HCT116 (cell line): ENCODE measurements around the gene WFDC12. TPM values are rescaled to one million over a fixed set of nuclear protein-coding genes. Genes with fewer than 3 reads are reported as not detected.

ENCODE experiments used
- ATAC-seq: fragments of 200-7000 bp; cut with Tn5 transposase; 2 replicates; pipeline ENCODE4 v1.9.1; 2020; ENCODE audit warnings: mild to moderate bottlenecking, moderate library complexity
- BruUV-seq: library from RNA; stranded (reverse); fragments of 400-500 nt; replicated peaks from 2 replicates; lab custom pipeline; 2021; lab: Mats Ljungman, UMichigan
- CTCF ChIA-PET: fragments of 300-600 bp; sonication (Branson Sonifier 250); formaldehyde crosslinking; loops from one replicate; lab custom pipeline; 2021; ENCODE audit warnings: antibody characterized with exemption; lab: Charles Lee
- POLR2A ChIA-PET: fragments of 300-600, 350-600 bp; sonication (Branson Sonifier 250); formaldehyde crosslinking; loops from one replicate; lab custom pipeline; 2021; ENCODE audit warnings: antibody characterized with exemption; lab: Charles Lee
- RAD21 ChIA-PET, 2 experiments: fragments of 300-600 bp; sonication (Branson Sonifier 250); formaldehyde crosslinking; loops; one replicate each; lab custom pipeline; 2023; ENCODE audit warnings: low total read pairs in 2 of 2; ENCODE audit not compliant: uncharacterized antibody in 2 of 2, unreplicated experiment in 2 of 2, low non-redundant PET in 1 of 2; lab: Charles Lee
- DNase-seq: peaks from one replicate; pipeline ENCODE4 v3.0.0-alpha.2; 2010; ENCODE audit warnings: low read depth, low spot score
- H2AFZ ChIP-seq: fragments of 200-600 bp; shearing (Covaris generic), sonication (generic); 2 replicates; pipeline ENCODE4 v1.6.1; 2017; ENCODE audit warnings: low read depth, mixed run types, mixed read lengths, antibody characterized with exemption, low read length; ENCODE audit not compliant: poor library complexity, severe bottlenecking
- H3K27ac ChIP-seq: 2 replicates; pipeline ENCODE4 v1.5.1; 2012; ENCODE audit warnings: low read depth, low read length
- H3K27me3 ChIP-seq: fragments of 200-600 bp; sonication (generic); 2 replicates; pipeline ENCODE4 v1.6.1; 2016; ENCODE audit warnings: mixed run types, low read length, mixed read lengths; ENCODE audit not compliant: insufficient read depth
- H3K36me3 ChIP-seq, 2 experiments: fragments of 200-500 bp in 1 of 2; fragments of 200-600 bp in 1 of 2; sonication (Bioruptor generic) in 1 of 2; sonication (generic) in 1 of 2; 2 replicates each; pipeline versions ENCODE4 v1.5.1 to v1.6.1; 2014 to 2016; ENCODE audit warnings: low read length in 2 of 2, inconsistent platforms in 1 of 2, mixed read lengths in 1 of 2, mixed run types in 1 of 2; ENCODE audit not compliant: insufficient read depth in 2 of 2, control insufficient read depth in 1 of 2
- H3K4me1 ChIP-seq, 2 experiments: fragments of 200-600 bp in 1 of 2; sonication (generic) in 1 of 2; 2 replicates each; pipeline versions ENCODE4 v1.5.1 to v1.6.1; 2012 to 2017; ENCODE audit warnings: low read length in 2 of 2, inconsistent platforms in 1 of 2, mild to moderate bottlenecking in 1 of 2, mixed read lengths in 1 of 2, mixed run types in 1 of 2, moderate library complexity in 1 of 2; ENCODE audit not compliant: insufficient read depth in 2 of 2, control insufficient read depth in 1 of 2
- H3K4me2 ChIP-seq: fragments of 200-600 bp; sonication (generic); 2 replicates; pipeline ENCODE4 v1.6.1; 2017; ENCODE audit warnings: mixed run types, low read length, mixed read lengths
- H3K4me3 ChIP-seq, 2 experiments: fragments of 200-600 bp in 1 of 2; sonication (generic) in 1 of 2; replicated peaks in 1 of 2; 2 replicates each; pipeline ENCODE4 v1.5.1; 2011 to 2016; ENCODE audit warnings: low read length in 2 of 2, control low read depth in 1 of 2, low read depth in 1 of 2, mild to moderate bottlenecking in 1 of 2, mixed read lengths in 1 of 2, mixed run types in 1 of 2
- H3K79me2 ChIP-seq: fragments of 200-600 bp; sonication (generic); 2 replicates; pipeline ENCODE4 v1.6.1; 2017; ENCODE audit warnings: mild to moderate bottlenecking, mixed run types, low read length, moderate library complexity, mixed read lengths; ENCODE audit not compliant: insufficient read depth
- H3K9ac ChIP-seq: fragments of 200-600 bp; sonication (generic); 2 replicates; pipeline ENCODE4 v1.6.1; 2016; ENCODE audit warnings: low read length, mixed read lengths
- H3K9me2 ChIP-seq: fragments of 200-600 bp; sonication (generic), shearing (Covaris generic); 2 replicates; pipeline ENCODE4 v1.6.1; 2017; ENCODE audit warnings: mixed run types, mild to moderate bottlenecking, moderate library complexity; ENCODE audit not compliant: insufficient read depth
- H3K9me3 ChIP-seq, 2 experiments: fragments of 200-500 bp in 1 of 2; fragments of 200-600 bp in 1 of 2; sonication (Bioruptor generic) in 1 of 2; sonication (generic) in 1 of 2; 2 replicates each; pipeline ENCODE4 v1.6.1; 2014 to 2017; ENCODE audit warnings: low read length in 2 of 2, mixed read lengths in 2 of 2, inconsistent platforms in 1 of 2, low read depth in 1 of 2, mild to moderate bottlenecking in 1 of 2, mixed run types in 1 of 2, moderate library complexity in 1 of 2; ENCODE audit not compliant: control insufficient read depth in 1 of 2, insufficient read depth in 1 of 2
- H4K20me1 ChIP-seq: fragments of 200-600 bp; sonication (generic), shearing (Covaris generic); 2 replicates; pipeline ENCODE4 v1.6.1; 2017; ENCODE audit warnings: mixed run types, mild to moderate bottlenecking, moderate library complexity; ENCODE audit not compliant: insufficient read depth
- ELF1 ChIP-seq: IDR thresholded peaks from 2 replicates; pipeline ENCODE4 v1.6.1; 2012; ENCODE audit warnings: low read depth, borderline replicate concordance
- EZH2phosphoT487 ChIP-seq: fragments of 200-600 bp; IDR thresholded peaks from 2 replicates; pipeline ENCODE4 v1.6.1; 2018; ENCODE audit warnings: antibody characterized with exemption, borderline replicate concordance
- FOSL1 ChIP-seq: IDR thresholded peaks from 2 replicates; pipeline ENCODE4 v1.6.1; 2012; ENCODE audit warnings: low read depth
- TCF7L2 ChIP-seq: IDR thresholded peaks from 2 replicates; pipeline ENCODE4 v1.7.0; 2011; ENCODE audit warnings: borderline replicate concordance, inconsistent platforms; ENCODE audit not compliant: insufficient read depth, insufficient read length; ENCODE audit errors: extremely low read depth
- YY1 ChIP-seq: IDR thresholded peaks from 2 replicates; pipeline ENCODE4 v1.6.1; 2011; ENCODE audit warnings: low read length, low read depth, moderate library complexity, mild to moderate bottlenecking; ENCODE audit not compliant: insufficient replicate concordance; ENCODE audit errors: extremely low read depth
- intact Hi-C: fragments of 100-400 bp; cut with micrococcal nuclease; formaldehyde crosslinking; loops from 2 replicates; pipeline ENCODE4 v1.10.0; 2022
- total RNA-seq: library from RNA; stranded (reverse); gene quantifications from one replicate; pipeline ENCODE4 v1.2.1, GENCODE V29; 2021; ENCODE audit not compliant: unreplicated experiment

WFDC12 gene
- total RNA-seq, 1 experiment from 2014 or later: not detected

- Histone ChIP-seq H2AFZ (no peak overlapping the region), H4K20me1 (peaks cover 4% of the 10 kb centered on the region; the same call in 1 of the 2 replicates), H3K36me3 (peaks cover 7 to 13% of the 10 kb centered on the region in 2 experiments; a peak in 3 of 4 replicates), H3K27me3 (no peaks in the 10 kb centered on the region), H3K4me2 (no peak overlapping the region), H3K27ac (no peak overlapping the region), H3K4me3 (no peak overlapping the region), H3K9me3 (no peaks in the 10 kb centered on the region), H3K4me1 (no peaks in the 10 kb centered on the region), H3K9me2 (no peaks in the 10 kb centered on the region), H3K9ac (no peak overlapping the region), H3K79me2 (no peaks in the 10 kb centered on the region)
- DNase-seq: no peak
- ChIA-PET POLR2A (no interaction called here), RAD21 (no interaction called here), CTCF (no interaction called here)
- TF ChIP-seq YY1 (no peak), EZH2phosphoT487 (no peak), FOSL1 (no peak), ELF1 (no peak), TCF7L2 (no peak)
- intact Hi-C loops: no loop called here
- no peak for ATAC-seq
- no TSS peak for BruUV-seq
These were observed 46.7 kb downstream of the WFDC12 start for GRCh38 chr20:45077559-45077958.

Other genes with a start within 250 kb of the WFDC12 start
- 200 TPM for gene YWHAB, start 238.8 kb downstream of the WFDC12 start, total RNA-seq
- 127 TPM for gene PABPC1L, start 214.4 kb downstream of the WFDC12 start, total RNA-seq
- gene TOMM34, start 164.1 kb downstream of the WFDC12 start, total RNA-seq: 51.7 TPM
- gene STK4, start 158.0 kb downstream of the WFDC12 start, total RNA-seq: 45.4 TPM
- not detected for gene KCNS1, start 23.3 kb downstream of the WFDC12 start, total RNA-seq
- not detected for gene WFDC5, start 9.3 kb downstream of the WFDC12 start, total RNA-seq
- gene PI3, start 50.4 kb upstream of the WFDC12 start, total RNA-seq: not detected
- not detected for gene SEMG1, start 82.6 kb upstream of the WFDC12 start, total RNA-seq
- gene SEMG2, start 96.9 kb upstream of the WFDC12 start, total RNA-seq: not detected
- gene SLPI, start 130.1 kb upstream of the WFDC12 start, total RNA-seq: 5.4 TPM
- not detected for gene RBPJL, start 182.4 kb upstream of the WFDC12 start, total RNA-seq
- gene MATN4, start 183.8 kb upstream of the WFDC12 start, total RNA-seq: 0.64 TPM
- 100 TPM for gene SDC4, start 224.0 kb upstream of the WFDC12 start, total RNA-seq
- gene SYS1, start 238.7 kb upstream of the WFDC12 start, total RNA-seq: 20.5 TPM